ENCODE results near the gene OR2V2.
"Not testable (repeated sequence)": the region's sequence is repeated elsewhere in the genome, so short reads cannot be mapped to it uniquely, and the experiment has no call there.

Gene OR2V2

GRCh38 chr5:181168595-181169118 is 21.3 kb downstream of the OR2V2 start:
- FAIRE-seq (no peak), DNase-seq (ENCODE audit: low spot score) (no peak)

- peak; percentile 27 for FAIRE-seq
- DNase-seq (ENCODE audit: low spot score) = not testable (repeated sequence)
These were observed 22.3 kb downstream of the OR2V2 start for GRCh38 chr5:181169459-181170236.

GRCh38 chr5:181170237-181170825 is 22.9 kb downstream of the OR2V2 start:
- DNase-seq (ENCODE audit: low spot score) = no peak

GRCh38 chr5:181170996-181171395 is 23.6 kb downstream of the OR2V2 start:
- no peak for FAIRE-seq
- no peak for DNase-seq (ENCODE audit: low spot score)

More at GRCh38 chr5:181170237-181170825, 22.9 kb downstream of the OR2V2 start:
- FAIRE-seq = no peak

- FAIRE-seq = no peak
These were observed 24.4 kb downstream of the OR2V2 start for GRCh38 chr5:181171782-181172181.

GRCh38 chr5:181173027-181173419 is 25.6 kb downstream of the OR2V2 start:
- no peak for DNase-seq (ENCODE audit: low spot score)
- no peak for FAIRE-seq

More at GRCh38 chr5:181171782-181172181, 24.4 kb downstream of the OR2V2 start:
- no peak for DNase-seq (ENCODE audit: low spot score)

DNA sequence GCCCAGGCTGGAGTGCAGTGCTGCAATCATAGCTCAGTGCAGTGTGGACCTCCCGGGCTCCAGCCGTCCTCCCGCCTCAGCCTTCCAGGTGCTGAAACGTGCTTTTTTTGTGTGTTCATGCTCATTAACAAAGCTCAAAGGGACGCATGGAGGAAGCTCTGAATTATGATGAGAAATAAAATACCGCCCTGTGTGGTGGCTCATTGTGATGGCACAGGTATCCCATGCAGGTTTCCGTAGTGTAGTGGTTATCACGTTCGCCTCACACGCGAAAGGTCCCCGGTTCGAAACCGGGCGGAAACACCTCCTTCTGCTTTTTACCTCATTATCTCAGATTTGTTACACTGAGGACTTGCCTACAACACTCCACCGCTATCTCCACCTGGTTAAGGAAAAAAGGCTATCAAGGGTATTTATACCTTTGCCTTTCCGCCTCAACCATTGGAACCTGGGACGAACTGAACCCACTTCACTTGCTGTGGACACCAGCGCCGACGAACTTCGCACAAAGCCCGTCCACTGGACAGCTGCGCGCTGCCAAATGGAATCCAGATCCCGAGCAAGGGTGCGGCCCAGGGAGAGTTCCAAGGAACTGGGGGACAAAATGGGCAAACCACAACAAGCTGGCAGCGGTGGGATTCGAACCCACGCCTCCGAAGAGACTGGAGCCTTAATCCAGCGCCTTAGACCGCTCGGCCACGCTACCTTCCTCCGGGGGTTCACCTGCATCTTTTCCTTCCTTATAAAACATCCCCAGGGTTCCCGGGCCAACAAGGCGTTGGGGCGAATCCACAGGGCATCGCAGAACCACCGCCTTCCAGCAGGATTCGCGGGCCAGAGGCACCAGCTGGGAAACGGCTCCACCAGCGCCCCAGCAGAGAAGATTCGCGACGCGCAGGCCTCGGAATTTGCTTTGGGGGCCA is 26.3 kb downstream of the OR2V2 start:
- FAIRE-seq = no peak
- no peak for DNase-seq (ENCODE audit: low spot score)

DNA sequence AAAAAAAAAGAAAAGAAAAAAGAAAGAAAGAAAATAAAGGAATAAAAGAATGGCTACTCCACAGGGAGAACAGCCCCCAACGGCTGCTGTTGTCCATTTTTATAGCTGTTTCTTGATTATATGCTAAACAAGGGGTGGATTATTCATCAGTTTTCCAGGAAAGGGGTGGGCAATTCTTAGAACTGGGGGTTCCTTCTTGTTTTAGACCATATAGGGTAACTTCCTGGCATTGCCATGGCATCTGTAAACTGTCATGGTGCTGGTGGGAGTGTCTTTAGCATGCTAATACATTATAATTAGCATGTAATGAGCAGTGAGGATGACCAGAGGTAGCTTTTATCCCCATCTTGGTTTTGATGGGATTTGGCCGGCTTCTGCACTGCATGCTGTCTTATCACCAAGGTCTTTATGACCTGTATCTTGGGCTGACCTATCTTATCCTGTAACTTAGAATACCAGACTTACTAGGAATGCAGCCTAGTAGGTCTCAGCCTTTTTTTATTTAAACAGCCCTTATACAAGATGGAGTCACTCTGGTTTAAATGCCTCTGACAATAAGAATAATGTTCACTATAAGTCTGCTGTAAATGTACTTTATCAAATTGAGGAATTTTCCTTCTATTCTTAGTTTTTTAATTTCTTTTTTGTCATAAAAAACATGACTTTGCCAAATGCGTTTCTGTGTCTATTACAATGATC is 29.0 kb downstream of the OR2V2 start:
- no peak for DNase-seq (ENCODE audit: low spot score)
- FAIRE-seq = no peak

GRCh38 chr5:181177559-181177958 is 30.2 kb downstream of the OR2V2 start:
- not testable (repeated sequence) for DNase-seq (ENCODE audit: low spot score); FAIRE-seq

DNA sequence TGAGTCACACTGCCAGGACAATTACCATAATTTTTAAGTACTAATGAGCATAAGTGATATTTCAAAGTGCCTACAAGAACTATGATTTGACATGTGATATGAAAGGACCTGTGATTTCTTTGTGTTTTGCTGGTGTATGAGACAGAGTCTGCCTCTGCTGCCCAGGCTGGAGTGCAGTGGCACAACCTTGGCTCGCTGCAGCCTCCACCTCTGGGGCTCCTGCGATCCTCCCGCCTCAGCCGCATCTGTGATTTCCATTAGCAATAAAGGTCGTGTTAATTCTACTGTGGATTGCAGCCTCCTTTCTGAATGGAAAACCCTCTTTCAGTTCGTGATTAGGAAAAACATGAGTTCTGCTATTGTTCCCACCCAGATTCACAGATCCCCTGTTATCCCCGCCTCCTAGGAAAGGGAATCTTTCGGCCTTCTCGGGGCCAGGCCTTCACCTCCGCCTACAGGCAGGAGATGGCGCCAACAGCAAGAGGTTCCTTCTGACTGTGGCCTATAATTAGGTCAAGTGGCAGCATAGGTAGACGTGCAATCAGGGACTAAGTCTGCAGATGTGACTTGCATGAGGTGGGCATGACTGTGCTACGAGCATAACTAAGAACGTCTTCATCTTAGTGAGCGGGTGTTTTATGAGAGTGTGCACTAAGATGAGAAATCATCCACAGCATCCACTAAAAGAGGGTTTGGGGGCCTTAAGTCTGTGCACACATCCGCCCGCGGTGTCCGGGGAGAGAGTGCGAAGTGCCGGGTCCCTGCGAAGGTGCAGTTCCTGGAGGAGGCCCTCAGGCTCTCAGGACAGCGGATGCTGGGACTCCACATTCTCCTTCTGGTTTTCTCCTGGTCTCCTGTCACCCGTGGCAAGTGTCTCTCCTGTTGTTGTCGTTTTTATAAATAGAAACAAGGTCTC is 34.5 kb downstream of the OR2V2 start:
- no peak for FAIRE-seq
- DNase-seq (ENCODE audit: low spot score) = peak; percentile 66

- no peak for FAIRE-seq
- no peak for DNase-seq (ENCODE audit: low spot score)
These were observed 35.3 kb downstream of the OR2V2 start for GRCh38 chr5:181182651-181183050.

GRCh38 chr5:181184845-181185216 is 37.4 kb downstream of the OR2V2 start:
- FAIRE-seq (no peak), DNase-seq (ENCODE audit: low spot score) (no peak)

DNA sequence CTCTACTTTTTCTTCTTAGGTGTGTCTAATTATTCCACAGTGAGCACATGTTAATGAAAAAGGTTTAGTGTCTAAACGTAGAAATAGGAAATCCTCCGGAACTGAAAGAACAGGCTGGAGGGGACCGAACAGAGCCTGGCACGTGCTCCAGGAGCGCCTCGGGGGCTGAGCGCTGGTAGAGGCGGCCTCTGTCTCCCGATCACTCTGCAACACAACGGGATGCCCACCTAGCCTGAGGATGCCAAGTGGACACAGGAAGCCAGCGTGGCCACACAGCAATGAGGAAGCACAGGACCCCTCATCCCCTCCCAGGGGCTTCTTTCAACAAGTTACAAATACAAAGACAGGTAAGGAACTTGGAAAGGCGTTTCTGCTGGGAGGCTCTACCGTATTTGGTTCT is 38.2 kb downstream of the OR2V2 start:
- no peak for FAIRE-seq
- no peak for DNase-seq (ENCODE audit: low spot score)

DNA sequence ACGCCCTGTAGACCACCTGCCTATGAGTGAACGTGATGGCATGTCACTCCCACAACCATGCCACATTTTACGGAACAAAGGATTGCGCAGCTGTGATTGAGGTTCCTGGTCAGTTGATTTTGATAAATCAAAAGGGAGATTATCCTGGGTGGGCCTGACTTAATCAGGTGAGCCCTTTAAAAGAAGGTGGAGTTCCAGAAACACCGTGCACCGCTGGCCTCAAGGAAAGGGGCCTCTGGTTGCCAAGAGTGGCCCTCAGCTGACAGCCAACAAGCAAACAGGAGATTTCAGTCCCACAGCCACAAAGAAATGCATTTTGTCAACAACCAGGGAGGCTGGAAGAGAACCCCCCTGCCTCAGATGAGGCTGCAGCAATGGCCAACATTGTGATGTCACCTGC is 38.6 kb downstream of the OR2V2 start:
- no peak for FAIRE-seq

GRCh38 chr5:181186986-181187499 is 39.7 kb downstream of the OR2V2 start:
- FAIRE-seq (no peak), DNase-seq (ENCODE audit: low spot score) (no peak)

More for the DNA sequence above, 38.6 kb downstream of the OR2V2 start:
- no peak for DNase-seq (ENCODE audit: low spot score)

- DNase-seq (ENCODE audit: low spot score) = peak; percentile 64
- no peak for FAIRE-seq
These were observed 40.3 kb downstream of the OR2V2 start for GRCh38 chr5:181187500-181188213.

GRCh38 chr5:181188700-181189362 is 41.4 kb downstream of the OR2V2 start:
- DNase-seq (ENCODE audit: low spot score) (peak; percentile 46), FAIRE-seq (no peak)

- FAIRE-seq (no peak), DNase-seq (ENCODE audit: low spot score) (no peak)
These were observed 42.1 kb downstream of the OR2V2 start for GRCh38 chr5:181189363-181189961.
